T1000 (cell line): Measurements from ENCODE around the gene DIAPH2.
"Not testable (repeated sequence)": the region's sequence is repeated elsewhere in the genome, so short reads cannot be mapped to it uniquely, and the experiment has no call there.

Source experiments
- DNase-seq: peaks from one replicate; lab custom pipeline; 2025; ENCODE audit warnings: mixed read lengths; lab: John Stamatoyannopoulos, UW

DIAPH2 gene

DNA sequence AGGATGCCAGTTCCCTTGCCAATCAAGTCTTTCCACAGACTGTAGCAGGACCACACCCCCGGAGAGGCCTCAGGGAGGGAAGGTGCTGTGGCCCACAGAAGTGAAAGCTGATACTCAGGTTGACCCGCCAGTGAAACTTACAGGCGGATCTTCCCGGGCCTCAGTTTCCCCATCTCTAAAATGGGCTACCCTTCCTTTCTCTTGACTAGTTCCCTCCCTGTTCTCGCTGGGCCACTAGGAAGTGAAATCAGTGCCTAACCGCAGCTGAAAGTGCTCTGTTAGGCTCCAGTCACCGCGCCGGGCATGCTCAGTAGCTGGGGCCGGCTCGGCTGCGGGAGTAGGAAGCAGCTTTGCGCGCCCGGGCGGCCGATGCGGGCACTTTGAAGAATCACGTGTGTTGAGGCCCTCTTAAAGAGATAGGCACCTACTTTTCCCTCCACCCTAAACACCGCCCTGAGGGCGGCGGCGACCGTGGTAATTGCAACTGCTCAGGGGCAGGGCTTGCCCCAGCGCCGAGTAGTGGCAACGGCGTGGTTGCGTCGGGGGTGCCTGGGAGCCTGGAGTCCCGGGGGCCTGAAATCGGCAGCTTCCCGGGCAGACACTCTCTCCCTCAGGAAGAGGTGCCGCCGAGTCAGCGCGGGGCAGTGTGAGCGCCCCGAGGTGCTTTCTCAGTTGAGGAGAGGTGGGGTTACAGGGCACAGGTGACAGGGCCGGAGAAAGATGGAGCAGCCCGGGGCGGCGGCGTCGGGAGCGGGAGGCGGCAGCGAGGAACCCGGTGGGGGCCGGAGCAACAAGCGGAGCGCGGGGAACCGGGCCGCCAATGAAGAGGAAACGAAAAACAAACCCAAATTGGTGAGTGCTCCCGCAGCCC is at the start of gene DIAPH2:
Gene DIAPH2 (plus strand): TSS at position 504 of the 871 bp plus-strand sequence.
- DNase-seq, result peak; percentile 28

- DNase-seq, result no peak
These were observed 34.6 kb upstream of the DIAPH2 start for GRCh38 chrX:96650023-96650422.

DNA sequence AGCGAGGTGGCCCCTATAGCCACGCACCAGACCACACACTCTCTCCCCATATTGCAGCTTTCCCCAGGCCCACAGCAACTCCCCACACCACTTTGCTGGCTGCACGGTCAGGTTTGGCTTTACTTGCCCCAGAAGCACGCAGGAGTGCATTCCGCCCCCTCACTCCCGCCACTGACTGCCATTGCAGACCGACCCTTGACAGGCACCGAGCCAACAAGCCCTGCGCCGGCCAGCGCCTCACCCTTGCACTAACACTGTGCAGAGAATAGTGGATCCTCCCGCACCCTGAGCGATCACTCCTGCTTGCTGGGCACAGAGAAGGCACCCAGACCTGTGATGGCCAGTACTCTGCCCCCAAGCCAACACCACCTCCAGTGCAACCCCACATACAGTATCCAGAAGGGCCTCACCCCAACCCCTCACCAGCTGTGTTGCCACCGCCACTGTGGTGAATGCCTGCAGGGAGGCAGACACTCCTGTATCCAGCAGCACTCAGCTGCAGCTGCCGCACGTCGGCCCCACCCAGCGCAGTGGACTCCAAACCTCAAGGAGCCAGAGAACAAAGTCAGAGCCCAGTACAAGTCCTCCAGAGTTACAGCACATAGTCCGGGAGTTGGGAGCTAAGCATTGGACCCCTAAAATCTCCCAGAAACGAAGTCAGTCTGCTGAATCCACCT is 28.6 kb upstream of the DIAPH2 start:
- no peak for DNase-seq

- no peak for DNase-seq
These were observed 2.1 kb upstream of the DIAPH2 start for GRCh38 chrX:96682516-96682915.

GRCh38 chrX:96683997-96684338 is 674 bp upstream of the DIAPH2 start:
- no peak for DNase-seq

GRCh38 chrX:96685210-96686099 is 813 bp downstream of the DIAPH2 start:
- no peak for DNase-seq

DNA sequence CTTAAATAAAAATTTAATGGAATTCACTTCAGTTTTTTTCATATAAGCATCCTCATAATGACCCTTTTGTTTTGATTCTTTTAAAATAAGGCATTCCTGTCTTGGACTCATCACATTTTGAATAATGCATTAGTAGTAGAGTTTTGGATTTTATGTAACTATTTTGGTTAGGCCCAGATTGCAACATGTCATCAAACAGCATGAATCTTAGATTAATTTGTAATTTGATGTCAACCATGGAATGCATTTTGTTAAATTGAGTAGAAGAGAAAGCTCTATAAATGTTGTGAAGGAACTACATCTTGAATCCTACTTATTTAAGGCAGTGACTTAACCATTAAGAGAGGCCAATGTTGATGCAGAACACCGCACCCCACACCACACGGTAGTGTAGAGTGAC is 3.1 kb downstream of the DIAPH2 start:
- DNase-seq, result no peak

- DNase-seq, result no peak
These were observed 4.1 kb downstream of the DIAPH2 start for GRCh38 chrX:96688789-96689188.

- DNase-seq, result no peak
These were observed 5.3 kb downstream of the DIAPH2 start for GRCh38 chrX:96689991-96690390.

GRCh38 chrX:96692454-96692853 is 7.8 kb downstream of the DIAPH2 start:
- no peak for DNase-seq

GRCh38 chrX:96692890-96693289 is 8.2 kb downstream of the DIAPH2 start:
- DNase-seq, result no peak

DNA sequence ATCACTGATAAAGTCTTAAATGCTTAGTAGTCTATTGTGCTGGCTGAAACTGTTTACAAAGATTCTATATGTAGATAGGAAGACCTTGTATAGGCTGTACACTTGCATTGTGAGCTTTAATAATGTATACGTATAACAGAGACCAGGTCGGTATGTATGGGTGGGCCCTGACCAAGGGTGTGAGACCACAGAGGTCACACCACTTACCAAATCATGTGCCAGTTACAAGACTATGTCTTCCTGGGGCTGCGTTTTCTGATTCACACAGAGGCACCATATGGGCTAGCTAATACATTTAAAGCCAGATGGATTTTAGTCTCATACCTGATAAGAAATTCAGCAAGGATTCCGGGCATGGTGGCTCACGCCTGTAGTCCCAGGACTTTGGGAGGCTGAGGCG is 8.8 kb downstream of the DIAPH2 start:
- no peak for DNase-seq

DNA sequence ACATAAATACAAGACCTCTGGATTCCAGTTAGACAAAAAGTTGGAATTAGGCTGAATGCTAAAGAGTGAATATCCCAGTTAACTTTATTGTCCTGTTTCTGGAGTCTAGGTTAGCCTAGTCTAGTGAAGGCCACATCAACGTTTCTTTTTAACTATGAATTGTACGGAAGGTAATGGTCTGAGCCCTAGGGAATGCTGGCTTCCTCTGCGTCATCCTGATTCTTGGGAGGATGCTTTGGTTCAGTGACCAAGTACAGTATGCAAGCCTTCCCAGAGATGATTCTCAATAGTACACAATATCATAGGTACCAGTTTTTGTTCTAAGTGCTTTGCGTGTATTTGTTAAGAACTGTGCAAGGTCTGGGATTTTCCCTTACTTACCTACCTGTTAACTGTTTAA is 11.8 kb downstream of the DIAPH2 start:
- DNase-seq, result no peak

- DNase-seq, result no peak
These were observed 16.0 kb downstream of the DIAPH2 start for GRCh38 chrX:96700625-96701024.

GRCh38 chrX:96703379-96703778 is 18.7 kb downstream of the DIAPH2 start:
- DNase-seq, result no peak

DNA sequence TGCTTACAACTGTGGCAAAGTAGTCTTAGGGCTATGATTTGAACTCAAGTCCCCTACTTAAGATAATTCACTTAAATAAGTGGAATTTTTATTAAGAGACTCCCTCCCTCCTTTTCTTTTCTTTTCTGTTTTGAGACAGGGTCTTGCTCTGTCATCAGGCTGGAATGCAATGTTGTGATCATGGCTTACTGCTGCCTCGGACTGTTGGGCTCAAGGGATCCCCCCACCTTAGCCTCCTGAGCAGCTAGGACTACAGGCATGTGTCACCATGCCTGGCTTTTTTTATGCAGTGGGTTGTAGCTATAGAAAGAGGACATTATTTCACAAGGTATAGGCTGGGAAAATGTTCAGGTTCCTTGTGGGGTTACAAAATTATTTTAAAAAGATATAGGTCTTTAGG is 19.2 kb downstream of the DIAPH2 start:
- no peak for DNase-seq

DNA sequence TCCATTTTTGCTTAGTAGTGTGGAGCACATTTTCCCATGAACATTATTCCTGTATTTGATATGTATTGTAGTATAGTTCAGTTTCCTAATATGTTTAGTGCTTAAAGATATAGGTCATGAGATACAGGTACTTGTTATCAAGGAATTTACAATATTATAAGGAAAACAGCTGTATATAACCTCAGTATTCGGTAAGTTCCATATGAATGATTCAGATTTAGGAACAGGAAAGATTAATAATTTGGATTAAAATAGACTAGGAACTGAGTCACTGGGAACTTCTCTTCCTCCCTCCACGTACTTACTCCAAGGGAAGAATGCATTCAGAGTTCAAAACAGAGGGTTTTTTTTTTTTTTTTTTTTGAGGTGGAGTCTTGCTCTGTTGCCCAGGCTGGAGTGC is 20.0 kb downstream of the DIAPH2 start:
- no peak for DNase-seq

GRCh38 chrX:96705905-96706304 is 21.3 kb downstream of the DIAPH2 start:
- no peak for DNase-seq

GRCh38 chrX:96707804-96708203 is 23.2 kb downstream of the DIAPH2 start:
- no peak for DNase-seq

DNA sequence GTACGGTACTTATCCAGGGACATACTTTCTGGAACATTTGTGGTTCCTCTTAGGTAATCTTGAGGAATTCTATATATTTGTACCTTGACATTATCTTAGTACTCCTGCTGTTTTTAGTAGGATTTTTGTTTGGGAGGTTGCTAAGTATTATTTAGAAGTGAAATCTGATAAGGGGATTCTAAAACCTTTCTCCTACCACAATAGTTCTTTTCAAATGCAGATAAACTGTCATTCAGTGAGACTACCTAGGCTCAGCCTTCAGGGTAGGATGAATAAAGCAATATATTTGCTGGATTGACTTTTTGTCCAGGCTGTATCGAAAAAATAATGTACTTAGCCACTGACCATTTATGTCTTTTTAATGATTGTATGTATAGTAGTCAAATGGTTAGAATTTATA is 25.4 kb downstream of the DIAPH2 start:
- DNase-seq, result no peak

GRCh38 chrX:96713303-96713702 is 28.7 kb downstream of the DIAPH2 start:
- DNase-seq, result no peak

- DNase-seq, result not testable (repeated sequence)
These were observed 29.8 kb downstream of the DIAPH2 start for GRCh38 chrX:96714393-96714792.

- DNase-seq, result no peak
These were observed 30.8 kb downstream of the DIAPH2 start for GRCh38 chrX:96715481-96715880.
